Upper lobe of right lung (tissue), 1 donor: ENCODE data around the gene NTRK1. TPM values are rescaled to one million over a fixed set of nuclear protein-coding genes. Genes with fewer than 3 reads are reported as not detected.

Source experiments
- ATAC-seq: fragments of 200-7000 bp; cut with Tn5 transposase; one replicate; pipeline ENCODE4 v1.9.1; 2020; ENCODE audit warnings: mild to moderate bottlenecking, moderate library complexity
- DNase-seq: peaks from one replicate; pipeline ENCODE4 v3.0.0-alpha.2; 2020
- H3K27ac ChIP-seq: fragments of 200-600 bp; one replicate; pipeline ENCODE4 v1.8.0; 2022
- H3K27me3 ChIP-seq: fragments of 200-600 bp; one replicate; pipeline ENCODE4 v1.8.0; 2022; ENCODE audit warnings: mild to moderate bottlenecking
- H3K36me3 ChIP-seq: fragments of 200-600 bp; one replicate; pipeline ENCODE4 v1.8.0; 2022
- H3K4me1 ChIP-seq: fragments of 200-600 bp; one replicate; pipeline ENCODE4 v1.8.0; 2022
- H3K4me3 ChIP-seq: fragments of 200-600 bp; one replicate; pipeline ENCODE4 v1.8.0; 2022; ENCODE audit warnings: mild to moderate bottlenecking
- H3K9me3 ChIP-seq: fragments of 200-600 bp; one replicate; pipeline ENCODE4 v1.8.0; 2022
- CTCF ChIP-seq: fragments of 200-600 bp; IDR thresholded peaks from one replicate; pipeline ENCODE4 v1.8.0; 2022; ENCODE audit warnings: antibody characterized with exemption
- intact Hi-C: fragments of 100-400 bp; cut with DNase I; formaldehyde crosslinking; loops from one replicate; pipeline ENCODE4 v1.11.0; 2022
- total RNA-seq: library from RNA; stranded (reverse); fragmentation: NEBNext Ultra II Directional; extraction: Animal tissue kit (Norgen Biotek cat#: 25700); gene quantifications from one replicate; pipeline ENCODE4 v1.2.1, GENCODE V29; 2021
- donor health status: DM: no; HTN: yes; CAD: no; lungs with severe emphysema.

Gene NTRK1
- total RNA-seq, 1 donor from 2014 or later, result 1.2 TPM

GRCh38 chr1:156869455-156869854, 8.8 kb downstream of the NTRK1 start:
- Histone ChIP-seq H3K36me3 (no peaks in the 10 kb centered on the region), H3K4me3 (no peak overlapping the region), H3K4me1 (no peaks in the 10 kb centered on the region), H3K27me3 (peaks cover 13% of the 10 kb centered on the region), H3K9me3 (no peaks in the 10 kb centered on the region), H3K27ac (no peak overlapping the region)
- TF ChIP-seq CTCF, result no peak
- DNase-seq (no peak), ATAC-seq (no peak)
- intact Hi-C loops, result no loop called here

- Histone ChIP-seq H3K27me3 (peaks cover 5% of the 10 kb centered on the region), H3K36me3 (no peaks in the 10 kb centered on the region), H3K9me3 (no peaks in the 10 kb centered on the region), H3K4me1 (no peaks in the 10 kb centered on the region), H3K4me3 (no peak overlapping the region), H3K27ac (no peak overlapping the region)
- no peak for ATAC-seq
- TF ChIP-seq CTCF, result no peak
- intact Hi-C loops, result no loop called here
- no peak for DNase-seq
Observed at GRCh38 chr1:156873659-156874058, 13.0 kb downstream of the NTRK1 start.

GRCh38 chr1:156874142-156874541, 13.5 kb downstream of the NTRK1 start:
- Histone ChIP-seq H3K4me3 (no peak overlapping the region), H3K4me1 (no peaks in the 10 kb centered on the region), H3K27me3 (peaks cover 5% of the 10 kb centered on the region), H3K27ac (no peak overlapping the region), H3K9me3 (no peaks in the 10 kb centered on the region), H3K36me3 (no peaks in the 10 kb centered on the region)
- ATAC-seq (no peak), DNase-seq (no peak)
- no peak for TF ChIP-seq CTCF
- intact Hi-C loops, result no loop called here

- Histone ChIP-seq H3K4me1 (no peaks in the 10 kb centered on the region), H3K27me3 (peaks cover 5% of the 10 kb centered on the region), H3K27ac (no peak overlapping the region), H3K4me3 (no peak overlapping the region), H3K9me3 (no peaks in the 10 kb centered on the region), H3K36me3 (no peaks in the 10 kb centered on the region)
- intact Hi-C loops, result no loop called here
- DNase-seq, result no peak
- TF ChIP-seq CTCF, result no peak
- no peak for ATAC-seq
Observed at GRCh38 chr1:156874572-156875340, 14.1 kb downstream of the NTRK1 start.

GRCh38 chr1:156875341-156875615, 14.6 kb downstream of the NTRK1 start:
- intact Hi-C loops, result no loop called here
- Histone ChIP-seq H3K27me3 (peaks cover 5% of the 10 kb centered on the region), H3K36me3 (no peaks in the 10 kb centered on the region), H3K4me1 (no peaks in the 10 kb centered on the region), H3K9me3 (no peaks in the 10 kb centered on the region), H3K4me3 (no peak overlapping the region), H3K27ac (no peak overlapping the region)
- no peak for TF ChIP-seq CTCF
- DNase-seq, result no peak
- no peak for ATAC-seq

- H3K4me3 ChIP-seq, result no peak overlapping the region
- no peak for DNase-seq
- TF ChIP-seq CTCF, result no peak
- peak; percentile 7 for ATAC-seq
- peaks cover 5% of the 10 kb centered on the region for H3K27me3 ChIP-seq
- no peaks in the 10 kb centered on the region for H3K4me1 ChIP-seq
- H3K27ac ChIP-seq, result no peak overlapping the region
- H3K36me3 ChIP-seq, result no peaks in the 10 kb centered on the region
- H3K9me3 ChIP-seq, result no peaks in the 10 kb centered on the region
- intact Hi-C loops, result no loop called here
Observed at GRCh38 chr1:156876281-156876680, 15.6 kb downstream of the NTRK1 start.
